Ascending aorta (tissue), 2 donors: ENCODE measurements around the gene TNPO2. TPM values are rescaled to one million over a fixed set of nuclear protein-coding genes. Genes with fewer than 3 reads are reported as not detected.

Experiments
- DNase-seq, 2 donors: peaks; one replicate each; pipeline ENCODE4 v3.0.0-alpha.2; 2019; ENCODE audit warnings: low spot score in 2 of 2
- H3K27ac ChIP-seq, 2 donors: fragments of 200-600 bp; sonication (generic); one replicate each; pipeline ENCODE4 v1.5.1; 2016 to 2017; ENCODE audit warnings: mild to moderate bottlenecking in 1 of 2
- H3K27me3 ChIP-seq: fragments of 200-600 bp; sonication (generic); one replicate; pipeline ENCODE4 v1.5.1; 2017
- H3K36me3 ChIP-seq, 2 donors: fragments of 200-600 bp; sonication (generic); one replicate each; pipeline ENCODE4 v1.5.1; 2016
- H3K4me1 ChIP-seq, 2 donors: fragments of 200-600 bp; sonication (generic); one replicate each; pipeline ENCODE4 v1.5.1; 2016 to 2017; ENCODE audit warnings: mild to moderate bottlenecking in 1 of 2
- H3K4me3 ChIP-seq, 2 donors: fragments of 200-600 bp; sonication (generic); one replicate each; pipeline ENCODE4 v1.5.1; 2016 to 2017; ENCODE audit warnings: mild to moderate bottlenecking in 1 of 2
- H3K9me3 ChIP-seq, 2 donors: fragments of 200-600 bp; sonication (generic); one replicate each; pipeline ENCODE4 v1.5.1; 2016
- intact Hi-C: fragments of 100-400 bp; cut with DNase I; formaldehyde crosslinking; loops from one replicate; pipeline ENCODE4 v1.15.1; 2023
- total RNA-seq: library from RNA; depleted of rRNA; stranded (reverse); fragments of >200 nt; gene quantifications from one replicate; pipeline ENCODE4 v1.1.0, GENCODE V29; 2016
- TF ChIP-seq, protein P1 (sequence below), 3 experiments: fragments of 200-600 bp in 2 of 3; fragments of 450-650 bp in 1 of 3; sonication (generic) in 2 of 3; IDR thresholded peaks; one replicate each; pipeline ENCODE4 v1.5.1; 2016 to 2019; ENCODE audit warnings: antibody characterized with exemption in 3 of 3, mild to moderate bottlenecking in 1 of 3, moderate library complexity in 1 of 3

The TNPO2 gene
- total RNA-seq, 1 donor from 2014 or later: 82.6 TPM

- intact Hi-C loops: no loop called here
- TF ChIP-seq, protein P1, sequence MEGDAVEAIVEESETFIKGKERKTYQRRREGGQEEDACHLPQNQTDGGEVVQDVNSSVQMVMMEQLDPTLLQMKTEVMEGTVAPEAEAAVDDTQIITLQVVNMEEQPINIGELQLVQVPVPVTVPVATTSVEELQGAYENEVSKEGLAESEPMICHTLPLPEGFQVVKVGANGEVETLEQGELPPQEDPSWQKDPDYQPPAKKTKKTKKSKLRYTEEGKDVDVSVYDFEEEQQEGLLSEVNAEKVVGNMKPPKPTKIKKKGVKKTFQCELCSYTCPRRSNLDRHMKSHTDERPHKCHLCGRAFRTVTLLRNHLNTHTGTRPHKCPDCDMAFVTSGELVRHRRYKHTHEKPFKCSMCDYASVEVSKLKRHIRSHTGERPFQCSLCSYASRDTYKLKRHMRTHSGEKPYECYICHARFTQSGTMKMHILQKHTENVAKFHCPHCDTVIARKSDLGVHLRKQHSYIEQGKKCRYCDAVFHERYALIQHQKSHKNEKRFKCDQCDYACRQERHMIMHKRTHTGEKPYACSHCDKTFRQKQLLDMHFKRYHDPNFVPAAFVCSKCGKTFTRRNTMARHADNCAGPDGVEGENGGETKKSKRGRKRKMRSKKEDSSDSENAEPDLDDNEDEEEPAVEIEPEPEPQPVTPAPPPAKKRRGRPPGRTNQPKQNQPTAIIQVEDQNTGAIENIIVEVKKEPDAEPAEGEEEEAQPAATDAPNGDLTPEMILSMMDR (IDR thresholded peaks at IDR 0.05): no peak
- Histone ChIP-seq H3K27ac (no peak overlapping the region), H3K9me3 (no peaks in the 10 kb centered on the region), H3K4me3 (no peak overlapping the region), H3K4me1 (no peaks in the 10 kb centered on the region), H3K27me3 (no peaks in the 10 kb centered on the region), H3K36me3 (peaks cover 58 to 62% of the 10 kb centered on the region in 2 donors)
- DNase-seq: no peak
Observed at GRCh38 chr19:12657966-12658365, 65.8 kb downstream of the TNPO2 start.

DNA sequence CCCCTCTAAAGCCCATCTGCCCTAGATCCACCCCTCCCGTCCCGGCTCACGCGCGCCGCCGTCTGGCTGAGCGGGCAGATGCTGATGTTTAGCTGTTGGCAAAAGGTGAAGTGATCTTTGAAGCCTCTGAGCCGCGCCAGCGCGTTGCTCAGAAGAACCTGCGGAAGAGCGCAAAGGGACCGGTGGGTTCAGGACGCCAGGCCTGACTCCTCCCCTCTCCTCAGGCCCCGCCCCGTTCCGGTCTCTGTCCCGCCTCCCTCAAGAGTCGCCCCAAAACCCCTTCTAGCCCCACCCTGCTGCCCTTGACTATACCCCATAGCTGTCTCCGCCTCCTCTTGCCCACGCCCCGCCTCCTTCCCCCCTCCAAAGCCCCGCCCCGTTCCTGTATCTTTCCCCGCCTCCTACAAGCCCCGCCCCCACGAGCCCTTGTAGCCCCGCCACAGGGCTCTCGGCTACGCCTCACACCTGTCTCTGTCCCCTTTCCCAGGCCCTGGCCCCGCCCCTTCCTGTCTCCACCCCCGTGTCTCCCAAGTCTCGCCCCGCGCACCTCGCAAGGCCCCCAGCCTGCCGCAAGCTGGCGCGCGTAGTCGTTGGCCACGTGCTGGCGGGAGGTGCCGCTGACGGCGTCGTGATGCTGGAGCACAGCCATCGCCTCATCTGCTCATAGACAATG, 66.7 kb downstream of the TNPO2 start:
- Histone ChIP-seq H3K36me3 (peaks cover 53 to 56% of the 10 kb centered on the region in 2 donors), H3K27me3 (no peaks in the 10 kb centered on the region), H3K4me1 (no peaks in the 10 kb centered on the region), H3K4me3 (no peak overlapping the region), H3K27ac (no peak overlapping the region), H3K9me3 (no peaks in the 10 kb centered on the region)
- TF ChIP-seq, protein P1 (IDR thresholded peaks at IDR 0.05): no peak
- intact Hi-C loops: no loop called here
- no peak for DNase-seq

- Histone ChIP-seq H3K27me3 (no peaks in the 10 kb centered on the region), H3K4me1 (no peaks in the 10 kb centered on the region), H3K36me3 (peaks cover 47 to 53% of the 10 kb centered on the region in 2 donors), H3K4me3 (no peak overlapping the region), H3K27ac (no peak overlapping the region), H3K9me3 (no peaks in the 10 kb centered on the region)
- TF ChIP-seq, protein P1 (IDR thresholded peaks at IDR 0.05): no peak
- DNase-seq: no peak
- intact Hi-C loops: no loop called here
Observed at GRCh38 chr19:12655546-12655945, 68.2 kb downstream of the TNPO2 start.

GRCh38 chr19:12652219-12652618, 71.5 kb downstream of the TNPO2 start:
- Histone ChIP-seq H3K36me3 (peaks cover 27 to 39% of the 10 kb centered on the region in 2 donors), H3K27me3 (no peaks in the 10 kb centered on the region), H3K4me1 (peaks cover 6 to 13% of the 10 kb centered on the region in 2 donors), H3K27ac (no peak overlapping the region), H3K9me3 (no peaks in the 10 kb centered on the region), H3K4me3 (no peak overlapping the region)
- TF ChIP-seq, protein P1 (IDR thresholded peaks at IDR 0.05): no peak
- DNase-seq: no peak
- intact Hi-C loops: no loop called here

GRCh38 chr19:12649941-12650340, 73.8 kb downstream of the TNPO2 start:
- TF ChIP-seq, protein P1 (IDR thresholded peaks at IDR 0.05): no peak
- Histone ChIP-seq H3K36me3 (peaks cover 8 to 19% of the 10 kb centered on the region in 2 donors), H3K27me3 (no peaks in the 10 kb centered on the region), H3K9me3 (no peaks in the 10 kb centered on the region), H3K27ac (no peak overlapping the region), H3K4me3 (no peak overlapping the region), H3K4me1 (peaks cover 6 to 13% of the 10 kb centered on the region in 2 donors)
- intact Hi-C loops: no loop called here
- no peak for DNase-seq

Other genes with a start within 250 kb of the TNPO2 start
- 3.4 TPM for gene ZNF709, start 239.1 kb downstream of the TNPO2 start, total RNA-seq
- gene ZNF564, start 172.4 kb downstream of the TNPO2 start, total RNA-seq: 2.6 TPM
- gene ZNF490, start 113.1 kb downstream of the TNPO2 start, total RNA-seq: 27.8 TPM
- gene ZNF791, start 113.0 kb downstream of the TNPO2 start, total RNA-seq: 6.9 TPM
- gene MAN2B1, start 57.2 kb downstream of the TNPO2 start, total RNA-seq: 36.3 TPM
- 12.0 TPM for gene WDR83, start 57.1 kb downstream of the TNPO2 start, total RNA-seq
- gene DHPS, start 42.1 kb downstream of the TNPO2 start, total RNA-seq: 160 TPM
- gene GNG14, start 35.9 kb downstream of the TNPO2 start, total RNA-seq: not detected
- 7.6 TPM for gene FBXW9, start 27.3 kb downstream of the TNPO2 start, total RNA-seq
- gene TRIR, start 10.8 kb upstream of the TNPO2 start, total RNA-seq: 338 TPM
- 43.6 TPM for gene GET3, start 13.6 kb upstream of the TNPO2 start, total RNA-seq
- not detected for gene BEST2, start 27.9 kb upstream of the TNPO2 start, total RNA-seq
- gene HOOK2, start 51.6 kb upstream of the TNPO2 start, total RNA-seq: 58.5 TPM
- gene JUNB, start 67.6 kb upstream of the TNPO2 start, total RNA-seq: 3,581 TPM
- 259 TPM for gene PRDX2, start 77.9 kb upstream of the TNPO2 start, total RNA-seq
- not detected for gene THSD8, start 78.1 kb upstream of the TNPO2 start, total RNA-seq
- 3.4 TPM for gene RNASEH2A, start 82.7 kb upstream of the TNPO2 start, total RNA-seq
- gene RTBDN, start 110.6 kb upstream of the TNPO2 start, total RNA-seq: not detected
- 2.0 TPM for gene MAST1, start 114.6 kb upstream of the TNPO2 start, total RNA-seq
- 76.8 TPM for gene DNASE2, start 157.5 kb upstream of the TNPO2 start, total RNA-seq
- gene KLF1, start 163.3 kb upstream of the TNPO2 start, total RNA-seq: not detected
- gene GCDH, start 167.2 kb upstream of the TNPO2 start, total RNA-seq: 20.6 TPM
- gene SYCE2, start 195.4 kb upstream of the TNPO2 start, total RNA-seq: not detected
- gene FARSA, start 209.8 kb upstream of the TNPO2 start, total RNA-seq: 21.3 TPM
- 297 TPM for gene CALR, start 214.7 kb upstream of the TNPO2 start, total RNA-seq
- gene RAD23A, start 221.9 kb upstream of the TNPO2 start, total RNA-seq: 146 TPM
- gene GADD45GIP1, start 233.3 kb upstream of the TNPO2 start, total RNA-seq: 42.7 TPM
- not detected for gene DAND5, start 245.6 kb upstream of the TNPO2 start, total RNA-seq